ENCODE results near the gene HEATR5A. TPM values are rescaled to one million over a fixed set of nuclear protein-coding genes. Genes with fewer than 3 reads are reported as not detected.
"Not testable (repeated sequence)": the region's sequence is repeated elsewhere in the genome, so short reads cannot be mapped to it uniquely, and the experiment has no call there.

Gene HEATR5A
- total and polyA plus RNA-seq, 4 donors = 10.9 to 54.0 (median 28.9) TPM

- 77 to 87% methylated on average over 2 of the region's 2 CpGs for WGBS, 2 donors
These were observed 19.2 kb upstream of the HEATR5A start for GRCh38 chr14:31439561-31439960.

GRCh38 chr14:31437045-31437691, 16.8 kb upstream of the HEATR5A start:
- H3K27ac ChIP-seq (ENCODE audit: low read depth in 1 of 2, low read length in 1 of 2); H3K36me3 ChIP-seq (ENCODE audit: control insufficient read depth in 4 of 4, insufficient read depth in 4 of 4, low read length in 4 of 4); ATAC-seq (ENCODE audit: insufficient read depth, low FRiP score); H3K27me3 ChIP-seq (ENCODE audit: control insufficient read depth in 3 of 3, insufficient read depth in 3 of 3, low read length in 2 of 3); H3K9me3 ChIP-seq (ENCODE audit: control insufficient read depth in 4 of 4, insufficient read depth in 3 of 4, low read length in 3 of 4); H3K4me3 ChIP-seq; DNase-seq; H3K9ac ChIP-seq (ENCODE audit: insufficient read depth in 1 of 2, low read length in 2 of 2): not testable (repeated sequence)
- 91 to 95% methylated on average over 14 to 38 of the region's 45 CpGs for WGBS, 2 donors
- peaks cover 0 to 12% (median 1%) of the 10 kb centered on the region in 5 donors for H3K4me1 ChIP-seq (ENCODE audit: control insufficient read depth in 5 of 5, insufficient read depth in 5 of 5, low read length in 5 of 5)

More at GRCh38 chr14:31439561-31439960, 19.2 kb upstream of the HEATR5A start:
- ATAC-seq (ENCODE audit: insufficient read depth, low FRiP score) (no peak), DNase-seq (peak in 2 of 3 donors; percentile 24 to 58)
- H3K27me3 ChIP-seq (ENCODE audit: control insufficient read depth in 3 of 3, insufficient read depth in 3 of 3, low read length in 2 of 3) = no peaks in the 10 kb centered on the region
- H3K4me3 ChIP-seq = no peak overlapping the region
- peaks cover 0 to 4% (median under 1%) of the 10 kb centered on the region in 4 donors for H3K36me3 ChIP-seq (ENCODE audit: control insufficient read depth in 4 of 4, insufficient read depth in 4 of 4, low read length in 4 of 4)
- no peak for TF ChIP-seq CTCF (IDR thresholded peaks at IDR 0.05; ENCODE audit: control extremely low read depth, extremely low read depth)
- H3K4me1 ChIP-seq (ENCODE audit: control insufficient read depth in 5 of 5, insufficient read depth in 5 of 5, low read length in 5 of 5) = peaks cover 0 to 12% (median 1%) of the 10 kb centered on the region in 5 donors
- no peak overlapping the region for H3K9ac ChIP-seq (ENCODE audit: insufficient read depth in 1 of 2, low read length in 2 of 2)
- no peak overlapping the region for H3K27ac ChIP-seq (ENCODE audit: low read depth in 1 of 2, low read length in 1 of 2)
- H3K9me3 ChIP-seq (ENCODE audit: control insufficient read depth in 4 of 4, insufficient read depth in 3 of 4, low read length in 3 of 4) = no peaks in the 10 kb centered on the region

GRCh38 chr14:31435276-31435675, 14.9 kb upstream of the HEATR5A start:
- no peaks in the 10 kb centered on the region for H3K27me3 ChIP-seq (ENCODE audit: control insufficient read depth in 3 of 3, insufficient read depth in 3 of 3, low read length in 2 of 3)
- no peak overlapping the region for H3K9ac ChIP-seq (ENCODE audit: insufficient read depth in 1 of 2, low read length in 2 of 2)
- DNase-seq (peak in 1 of 3 donors; percentile 23), ATAC-seq (ENCODE audit: insufficient read depth, low FRiP score) (peak; percentile 34)
- H3K9me3 ChIP-seq (ENCODE audit: control insufficient read depth in 4 of 4, insufficient read depth in 3 of 4, low read length in 3 of 4) = peaks cover 0 to 6% (median 0%) of the 10 kb centered on the region in 4 donors
- TF ChIP-seq CTCF (IDR thresholded peaks at IDR 0.05; ENCODE audit: control extremely low read depth, extremely low read depth) = no peak
- H3K4me3 ChIP-seq = no peak overlapping the region
- no peak overlapping the region for H3K27ac ChIP-seq (ENCODE audit: low read depth in 1 of 2, low read length in 1 of 2)
- H3K4me1 ChIP-seq (ENCODE audit: control insufficient read depth in 5 of 5, insufficient read depth in 5 of 5, low read length in 5 of 5) = peaks cover 0 to 7% (median 0%) of the 10 kb centered on the region in 5 donors
- peaks cover under 1 to 5% (median 2%) of the 10 kb centered on the region in 4 donors for H3K36me3 ChIP-seq (ENCODE audit: control insufficient read depth in 4 of 4, insufficient read depth in 4 of 4, low read length in 4 of 4)

GRCh38 chr14:31430634-31431264, 10.4 kb upstream of the HEATR5A start:
- 92 to 97% methylated on average over 11 of the region's 11 CpGs for WGBS, 2 donors
- no peak for TF ChIP-seq CTCF (IDR thresholded peaks at IDR 0.05; ENCODE audit: control extremely low read depth, extremely low read depth)
- Histone ChIP-seq H3K27me3 (ENCODE audit: control insufficient read depth in 3 of 3, insufficient read depth in 3 of 3, low read length in 2 of 3) (no peaks in the 10 kb centered on the region), H3K9me3 (ENCODE audit: control insufficient read depth in 4 of 4, insufficient read depth in 3 of 4, low read length in 3 of 4) (peaks cover 0 to 6% (median 0%) of the 10 kb centered on the region in 4 donors), H3K36me3 (ENCODE audit: control insufficient read depth in 4 of 4, insufficient read depth in 4 of 4, low read length in 4 of 4) (peaks cover 0 to 5% (median 2%) of the 10 kb centered on the region in 4 donors), H3K4me3 (no peak overlapping the region), H3K9ac (ENCODE audit: insufficient read depth in 1 of 2, low read length in 2 of 2) (no peak overlapping the region), H3K4me1 (ENCODE audit: control insufficient read depth in 5 of 5, insufficient read depth in 5 of 5, low read length in 5 of 5) (peaks cover 0 to 7% (median 0%) of the 10 kb centered on the region in 5 donors), H3K27ac (ENCODE audit: low read depth in 1 of 2, low read length in 1 of 2) (no peak overlapping the region)
- DNase-seq (no peak), ATAC-seq (ENCODE audit: insufficient read depth, low FRiP score) (no peak)
